ENCODE results near the gene CD247. TPM values are rescaled to one million over a fixed set of nuclear protein-coding genes. Genes with fewer than 3 reads are reported as not detected.

The CD247 gene
- total RNA-seq, result 1 to 10 TPM; 4.6 to 6.1 (median 4.6) TPM
- long read RNA-seq, donor 1, partial matches to known transcripts, result 0 of 5 reads
- long read RNA-seq, donor 1, other reads (novel, unspliced or antisense), result 2 of 5 reads
- long read RNA-seq, donor 2, partial matches to known transcripts, result 0 of 2 reads
- long read RNA-seq, donor 2, other reads (novel, unspliced or antisense), result 1 of 2 reads

- Histone ChIP-seq H3K9me3 (no peaks in the 10 kb centered on the region), H3K4me1 (ENCODE audit: low read depth) (no peaks in the 10 kb centered on the region), H3K36me3 (ENCODE audit: low read depth) (no peaks in the 10 kb centered on the region), H3K4me3 (no peak within 1 kb of the TSS)
- peak; percentile 34 to 65 (median 37) for DNase-seq
- intact Hi-C loops (cut with DNase I, micrococcal nuclease), result no loop called here
- no peak for TF ChIP-seq CTCF (IDR thresholded peaks at IDR 0.05)
- ATAC-seq, result peak; percentile 80
Observed at GRCh38 chr1:167518331-167518700, at the start of gene CD247. TSS of gene CD247 (minus strand) at chr1:167518529. CDS start at chr1:167518465, 64 bp downstream.

- no peak overlapping the region for H3K4me3 ChIP-seq
- no peak for DNase-seq
- intact Hi-C loops (cut with DNase I, micrococcal nuclease), result no loop called here
Observed at GRCh38 chr1:167567663-167568062, 49.3 kb upstream of the CD247 start.

GRCh38 chr1:167566766-167567165, 48.4 kb upstream of the CD247 start:
- intact Hi-C loops (cut with DNase I, micrococcal nuclease), result no loop called here

More at GRCh38 chr1:167567663-167568062, 49.3 kb upstream of the CD247 start:
- H3K36me3 ChIP-seq (ENCODE audit: low read depth), result no peaks in the 10 kb centered on the region
- no peaks in the 10 kb centered on the region for H3K4me1 ChIP-seq (ENCODE audit: low read depth)
- no peak for ATAC-seq
- TF ChIP-seq CTCF (IDR thresholded peaks at IDR 0.05), result no peak
- no peaks in the 10 kb centered on the region for H3K9me3 ChIP-seq

GRCh38 chr1:167565922-167566321, 47.6 kb upstream of the CD247 start:
- intact Hi-C loops (cut with DNase I, micrococcal nuclease), result no loop called here
- no peak overlapping the region for H3K4me3 ChIP-seq
- DNase-seq, result no peak
- no peaks in the 10 kb centered on the region for H3K4me1 ChIP-seq (ENCODE audit: low read depth)
- ATAC-seq, result no peak
- no peaks in the 10 kb centered on the region for H3K36me3 ChIP-seq (ENCODE audit: low read depth)
- no peaks in the 10 kb centered on the region for H3K9me3 ChIP-seq
- TF ChIP-seq CTCF (IDR thresholded peaks at IDR 0.05), result no peak

More at GRCh38 chr1:167566766-167567165, 48.4 kb upstream of the CD247 start:
- Histone ChIP-seq H3K4me1 (ENCODE audit: low read depth) (no peaks in the 10 kb centered on the region), H3K4me3 (no peak overlapping the region), H3K9me3 (no peaks in the 10 kb centered on the region), H3K36me3 (ENCODE audit: low read depth) (no peaks in the 10 kb centered on the region)
- no peak for DNase-seq
- ATAC-seq, result no peak
- no peak for TF ChIP-seq CTCF (IDR thresholded peaks at IDR 0.05)

- Histone ChIP-seq H3K36me3 (ENCODE audit: low read depth) (no peaks in the 10 kb centered on the region), H3K9me3 (no peaks in the 10 kb centered on the region), H3K4me1 (ENCODE audit: low read depth) (no peaks in the 10 kb centered on the region), H3K4me3 (no peak overlapping the region)
- ATAC-seq (no peak), DNase-seq (no peak)
- intact Hi-C loops (cut with DNase I, micrococcal nuclease), result no loop called here
- TF ChIP-seq CTCF (IDR thresholded peaks at IDR 0.05), result no peak
Observed at GRCh38 chr1:167564612-167565270, 46.4 kb upstream of the CD247 start.
